ENCODE measurements around the gene GCNT1. TPM values are rescaled to one million over a fixed set of nuclear protein-coding genes. Genes with fewer than 3 reads are reported as not detected.

Gene GCNT1
- total and polyA plus RNA-seq, 2 donors (not counting 1 experiment from before 2014, with no cell fraction given) = 27.7 to 41.5 TPM

GRCh38 chr9:76465442-76466298, 6.7 kb downstream of the GCNT1 start:
- H3K27ac ChIP-seq (ENCODE audit: insufficient read depth, low read length) = no peak overlapping the region
- no peak overlapping the region for H3K4me2 ChIP-seq (ENCODE audit: extremely low read depth, insufficient read depth, low read length)
- TF ChIP-seq EZH2 (IDR thresholded peaks at IDR 0.05; ENCODE audit: low read length, missing control alignments) = no peak
- no peak for TF ChIP-seq CTCF (conservative IDR thresholded peaks at IDR 0.05 in 1 of 2, IDR thresholded peaks at IDR 0.05 in 1 of 2; ENCODE audit: low read depth in 1 of 2, low read length in 2 of 2)
- no peak overlapping the region for H3K9ac ChIP-seq (ENCODE audit: insufficient read depth, low read length)
- no peak for DNase-seq (ENCODE audit: low read depth in 2 of 2)
- no peaks in the 10 kb centered on the region for H4K20me1 ChIP-seq (ENCODE audit: control insufficient read depth, extremely low read depth, insufficient read depth, low read length)
- H3K4me3 ChIP-seq (replicated peaks in 1 of 4; ENCODE audit: control extremely low read depth in 1 of 4, insufficient read depth in 1 of 4, low read depth in 3 of 4, low read length in 4 of 4) = no peak overlapping the region
- H3K9me3 ChIP-seq (ENCODE audit: control insufficient read depth, insufficient read depth, low read depth, low read length) = no peaks in the 10 kb centered on the region
- peaks cover 1% of the 10 kb centered on the region for H3K36me3 ChIP-seq (ENCODE audit: control insufficient read depth, insufficient read depth, low read length)
- H3K4me1 ChIP-seq (ENCODE audit: control insufficient read depth, extremely low read depth, insufficient read depth, low read length) = peaks cover 3% of the 10 kb centered on the region
- H3K79me2 ChIP-seq (ENCODE audit: control insufficient read depth, insufficient read depth, low read length) = peaks cover 41% of the 10 kb centered on the region
- H3K27me3 ChIP-seq (ENCODE audit: control insufficient read depth, insufficient read depth, low read length) = no peaks in the 10 kb centered on the region
- H2AFZ ChIP-seq (ENCODE audit: low read length) = no peak overlapping the region

GRCh38 chr9:76466299-76466605, 7.3 kb downstream of the GCNT1 start:
- H3K9ac ChIP-seq (ENCODE audit: insufficient read depth, low read length) = no peak overlapping the region
- TF ChIP-seq CTCF (conservative IDR thresholded peaks at IDR 0.05 in 1 of 2, IDR thresholded peaks at IDR 0.05 in 1 of 2; ENCODE audit: low read depth in 1 of 2, low read length in 2 of 2) (no peak), EZH2 (IDR thresholded peaks at IDR 0.05; ENCODE audit: low read length, missing control alignments) (no peak)
- H3K9me3 ChIP-seq (ENCODE audit: control insufficient read depth, insufficient read depth, low read depth, low read length) = no peaks in the 10 kb centered on the region
- DNase-seq (ENCODE audit: low read depth in 2 of 2) = no peak
- H3K27ac ChIP-seq (ENCODE audit: insufficient read depth, low read length) = no peak overlapping the region
- peaks cover 36% of the 10 kb centered on the region for H3K79me2 ChIP-seq (ENCODE audit: control insufficient read depth, insufficient read depth, low read length)
- peaks cover 1% of the 10 kb centered on the region for H3K36me3 ChIP-seq (ENCODE audit: control insufficient read depth, insufficient read depth, low read length)
- no peak overlapping the region for H3K4me2 ChIP-seq (ENCODE audit: extremely low read depth, insufficient read depth, low read length)
- no peaks in the 10 kb centered on the region for H3K27me3 ChIP-seq (ENCODE audit: control insufficient read depth, insufficient read depth, low read length)
- H3K4me1 ChIP-seq (ENCODE audit: control insufficient read depth, extremely low read depth, insufficient read depth, low read length) = no peaks in the 10 kb centered on the region
- H2AFZ ChIP-seq (ENCODE audit: low read length) = no peak overlapping the region
- H4K20me1 ChIP-seq (ENCODE audit: control insufficient read depth, extremely low read depth, insufficient read depth, low read length) = no peaks in the 10 kb centered on the region
- H3K4me3 ChIP-seq (replicated peaks in 1 of 4; ENCODE audit: control extremely low read depth in 1 of 4, insufficient read depth in 1 of 4, low read depth in 3 of 4, low read length in 4 of 4) = no peak overlapping the region

GRCh38 chr9:76474419-76474818, 15.4 kb downstream of the GCNT1 start:
- H3K79me2 ChIP-seq (ENCODE audit: control insufficient read depth, insufficient read depth, low read length) = no peaks in the 10 kb centered on the region
- H3K4me1 ChIP-seq (ENCODE audit: control insufficient read depth, extremely low read depth, insufficient read depth, low read length) = no peaks in the 10 kb centered on the region
- H3K4me3 ChIP-seq (replicated peaks in 1 of 4; ENCODE audit: control extremely low read depth in 1 of 4, insufficient read depth in 1 of 4, low read depth in 3 of 4, low read length in 4 of 4) = no peak overlapping the region
- no peak overlapping the region for H3K9ac ChIP-seq (ENCODE audit: insufficient read depth, low read length)
- no peaks in the 10 kb centered on the region for H3K27me3 ChIP-seq (ENCODE audit: control insufficient read depth, insufficient read depth, low read length)
- no peak for DNase-seq (ENCODE audit: low read depth in 2 of 2)
- no peak overlapping the region for H3K4me2 ChIP-seq (ENCODE audit: extremely low read depth, insufficient read depth, low read length)
- H3K36me3 ChIP-seq (ENCODE audit: control insufficient read depth, insufficient read depth, low read length) = no peaks in the 10 kb centered on the region
- H4K20me1 ChIP-seq (ENCODE audit: control insufficient read depth, extremely low read depth, insufficient read depth, low read length) = no peaks in the 10 kb centered on the region
- H3K27ac ChIP-seq (ENCODE audit: insufficient read depth, low read length) = no peak overlapping the region
- TF ChIP-seq EZH2 (IDR thresholded peaks at IDR 0.05; ENCODE audit: low read length, missing control alignments) (no peak), CTCF (conservative IDR thresholded peaks at IDR 0.05 in 1 of 2, IDR thresholded peaks at IDR 0.05 in 1 of 2; ENCODE audit: low read depth in 1 of 2, low read length in 2 of 2) (no peak)
- H2AFZ ChIP-seq (ENCODE audit: low read length) = no peak overlapping the region
- no peaks in the 10 kb centered on the region for H3K9me3 ChIP-seq (ENCODE audit: control insufficient read depth, insufficient read depth, low read depth, low read length)

Data from fibroblast of lung (primary cell).